Adrenal gland (tissue), 12 donors: ENCODE data around the gene PBRM1. TPM values are rescaled to one million over a fixed set of nuclear protein-coding genes. Genes with fewer than 3 reads are reported as not detected.

ENCODE experiments used
- DNase-seq, 7 donors: peaks; one replicate each; pipeline ENCODE4 v3.0.0-alpha.2; 2019 to 2020
- H3K27ac ChIP-seq, 5 donors: fragments of 200-600 bp; sonication (generic) in 4 of 5; 1 replicate in 3 of 5; 2 replicates in 2 of 5; pipeline versions ENCODE4 v1.5.1 to v1.8.0; 2016 to 2020; ENCODE audit warnings: mild to moderate bottlenecking in 1 of 5
- H3K27me3 ChIP-seq: fragments of 200-600 bp; 2 replicates; pipeline ENCODE4 v1.8.0; 2021
- H3K36me3 ChIP-seq, 2 donors: fragments of 200-600 bp; replicated peaks in 1 of 2; 1 replicate in 1 of 2; 2 replicates in 1 of 2; pipeline versions ENCODE4 v1.5.1 to v1.8.0; 2018 to 2022
- H3K4me1 ChIP-seq, 2 donors: fragments of 200-600 bp; replicated peaks in 1 of 2; 1 replicate in 1 of 2; 2 replicates in 1 of 2; pipeline versions ENCODE4 v1.5.1 to v1.8.0; 2018 to 2021
- H3K4me3 ChIP-seq, 4 donors: fragments of 200-600 bp; sonication (generic) in 3 of 4; one replicate each; pipeline ENCODE4 v1.5.1; 2016 to 2018
- H3K9me3 ChIP-seq, 3 donors: fragments of 200-600 bp; sonication (generic) in 1 of 3; replicated peaks in 1 of 3; 1 replicate in 2 of 3; 2 replicates in 1 of 3; pipeline versions ENCODE4 v1.5.1 to v1.8.0; 2016 to 2021
- POLR2A ChIP-seq, 2 donors: fragments of 450-650 bp; IDR thresholded peaks; one replicate each; pipeline ENCODE4 v1.6.1; 2017; ENCODE audit warnings: antibody characterized with exemption in 2 of 2, mild to moderate bottlenecking in 2 of 2, moderate library complexity in 1 of 2
- WGBS, 4 donors: extraction: QIAGEN DNeasy Blood & Tissue Kit in 2 of 4; methylation state at CpG; one replicate each; pipeline versions ENCODE4 v1.1.5 to v1.1.7; 2013 to 2017; 5-methylcytosine and 5-hydroxymethylcytosine counted together
- intact Hi-C, 2 donors: fragments of 100-400 bp; cut with DNase I; formaldehyde crosslinking; loops; one replicate each; pipeline versions ENCODE4 v1.14.1 to v1.15.0; 2022 to 2023
- polyA plus RNA-seq, 3 donors: library from polyadenylated mRNA; stranded (reverse); fragments of 200-250 nt in 2 of 3; fragments of 350-450 nt in 1 of 3; fragmentation: Illumina TruSeq in 1 of 3; extraction: RNeasy Lipid Tissue Mini Kit (QIAGEN cat#74804) in 1 of 3; gene quantifications; one replicate each; pipeline ENCODE4 v1.2.3, GENCODE V29; 2013 to 2014
- total RNA-seq, 9 donors: library from RNA; depleted of rRNA in 4 of 9; stranded (reverse); fragments of >200 nt in 4 of 9; fragments of 120-200 nt in 1 of 9; fragmentation: NEBNext Ultra II Directional in 1 of 9; extraction: Animal tissue kit (Norgen Biotek cat#: 25700) in 1 of 9; gene quantifications; one replicate each; pipeline versions ENCODE4 v1.1.0 to v1.2.4, GENCODE V29; 2013 to 2023
- TF ChIP-seq, protein P1 (sequence below), 6 experiments: fragments of 450-650 bp in 4 of 6; fragments of 200-600 bp in 2 of 6; sonication (generic) in 1 of 6; IDR thresholded peaks; 1 replicate in 5 of 6; 2 replicates in 1 of 6; pipeline versions ENCODE4 v1.5.1 to v1.8.0; 2016 to 2021; ENCODE audit warnings: antibody characterized with exemption in 6 of 6, mild to moderate bottlenecking in 2 of 6, moderate library complexity in 1 of 6
- donor health status: healthy with polysubstance abuse.
- donor health status: Bipolar disorder and iron deficiency.
- donor health status: DM: yes; HTN: yes; CAD: no.
- donor health status: DM: no; HTN: no; CAD: no.
- donor health status: DM: no; HTN: no; CAD: no.
- donor health status: DM: yes; HTN: yes; CAD: no.

Gene PBRM1
- total and polyA plus RNA-seq, 12 donors: 4.2 to 108 (median 47.5) TPM

DNA sequence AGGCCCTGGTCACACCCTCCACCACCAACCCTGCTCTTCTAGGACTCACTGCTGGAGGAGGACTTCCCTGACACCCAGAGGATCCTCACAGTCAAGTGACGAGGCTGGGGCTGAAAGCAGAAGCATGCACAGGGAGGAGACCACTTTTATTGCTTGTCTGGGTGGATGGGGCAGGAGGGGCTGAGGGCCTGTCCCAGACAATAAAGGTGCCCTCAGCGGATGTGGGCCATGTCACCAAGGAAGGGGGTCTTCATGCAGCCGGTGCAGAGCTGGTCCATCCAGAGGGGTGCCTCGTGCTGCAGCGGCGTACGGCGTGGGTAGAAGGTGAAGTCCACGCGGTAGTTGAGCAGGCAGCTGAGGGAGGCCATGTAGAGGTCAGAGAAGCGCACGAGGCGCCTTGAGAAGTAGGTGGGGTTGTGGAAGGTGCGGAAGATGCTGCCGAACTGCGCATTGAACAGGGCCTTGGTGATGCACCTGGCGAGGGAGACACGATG lies 161.4 kb downstream of the PBRM1 start:
- Histone ChIP-seq H3K27me3 (no peaks in the 10 kb centered on the region), H3K9me3 (no peaks in the 10 kb centered on the region), H3K4me1 (peaks cover 20 to 42% of the 10 kb centered on the region in 2 donors), H3K36me3 (peaks cover 0 to 58% of the 10 kb centered on the region in 2 donors), H3K4me3 (no peak overlapping the region), H3K27ac (peak overlapping the region in 2 of 5 donors; percentile 84 to 89)
- 93 to 96% (median 95%) methylated on average over 18 of the region's 18 CpGs for WGBS, 4 donors
- intact Hi-C loops: loop anchor here in 1 of 2 donors (5.0 kb wide), 1 partner anchor 37 kb away; no protein-coding TSS in a partner anchor
- no peak for DNase-seq
- TF ChIP-seq, protein P1, sequence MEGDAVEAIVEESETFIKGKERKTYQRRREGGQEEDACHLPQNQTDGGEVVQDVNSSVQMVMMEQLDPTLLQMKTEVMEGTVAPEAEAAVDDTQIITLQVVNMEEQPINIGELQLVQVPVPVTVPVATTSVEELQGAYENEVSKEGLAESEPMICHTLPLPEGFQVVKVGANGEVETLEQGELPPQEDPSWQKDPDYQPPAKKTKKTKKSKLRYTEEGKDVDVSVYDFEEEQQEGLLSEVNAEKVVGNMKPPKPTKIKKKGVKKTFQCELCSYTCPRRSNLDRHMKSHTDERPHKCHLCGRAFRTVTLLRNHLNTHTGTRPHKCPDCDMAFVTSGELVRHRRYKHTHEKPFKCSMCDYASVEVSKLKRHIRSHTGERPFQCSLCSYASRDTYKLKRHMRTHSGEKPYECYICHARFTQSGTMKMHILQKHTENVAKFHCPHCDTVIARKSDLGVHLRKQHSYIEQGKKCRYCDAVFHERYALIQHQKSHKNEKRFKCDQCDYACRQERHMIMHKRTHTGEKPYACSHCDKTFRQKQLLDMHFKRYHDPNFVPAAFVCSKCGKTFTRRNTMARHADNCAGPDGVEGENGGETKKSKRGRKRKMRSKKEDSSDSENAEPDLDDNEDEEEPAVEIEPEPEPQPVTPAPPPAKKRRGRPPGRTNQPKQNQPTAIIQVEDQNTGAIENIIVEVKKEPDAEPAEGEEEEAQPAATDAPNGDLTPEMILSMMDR (IDR thresholded peaks at IDR 0.05): no peak
- TF ChIP-seq POLR2A (IDR thresholded peaks at IDR 0.05): no peak

DNA sequence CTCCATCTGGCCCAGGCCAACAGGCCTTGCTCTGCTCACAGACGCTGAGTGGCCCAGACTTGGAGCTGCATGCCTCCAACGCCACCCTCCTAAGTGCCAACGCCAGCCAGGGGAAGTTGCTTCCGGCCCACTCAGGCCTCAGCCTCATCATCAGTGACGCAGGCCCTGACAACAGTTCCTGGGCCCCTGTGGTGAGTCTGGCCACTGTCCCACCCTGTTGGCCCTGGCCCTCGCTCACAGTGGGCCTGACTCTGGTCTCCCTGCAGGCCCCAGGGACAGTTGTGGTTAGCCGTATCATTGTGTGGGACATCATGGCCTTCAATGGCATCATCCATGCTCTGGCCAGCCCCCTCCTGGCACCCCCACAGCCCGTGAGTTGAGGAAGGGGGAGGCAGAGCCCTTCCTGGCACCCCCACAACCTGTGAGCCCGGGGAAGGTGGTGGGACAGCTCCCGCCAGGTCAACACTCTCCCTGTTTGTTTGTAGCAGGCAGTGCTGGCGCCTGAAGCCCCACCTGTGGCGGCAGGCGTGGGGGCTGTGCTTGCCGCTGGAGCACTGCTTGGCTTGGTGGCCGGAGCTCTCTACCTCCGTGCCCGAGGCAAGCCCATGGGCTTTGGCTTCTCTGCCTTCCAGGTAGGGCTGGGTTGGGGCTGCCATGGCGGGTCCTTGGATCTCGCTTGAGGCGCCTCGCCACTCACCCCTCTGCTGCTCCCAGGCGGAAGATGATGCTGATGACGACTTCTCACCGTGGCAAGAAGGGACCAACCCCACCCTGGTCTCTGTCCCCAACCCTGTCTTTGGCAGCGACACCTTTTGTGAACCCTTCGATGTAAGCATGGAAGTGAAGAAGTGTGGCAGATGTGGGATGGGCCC lies 162.1 kb downstream of the PBRM1 start:
- peaks cover 20 to 39% of the 10 kb centered on the region in 2 donors for H3K4me1 ChIP-seq
- 95 to 97% (median 96%) methylated on average over 15 to 26 of the region's 26 CpGs for WGBS, 4 donors
- no peaks in the 10 kb centered on the region for H3K27me3 ChIP-seq
- TF ChIP-seq, protein P1 (IDR thresholded peaks at IDR 0.05): no peak
- no peak for TF ChIP-seq POLR2A (IDR thresholded peaks at IDR 0.05)
- DNase-seq: no peak
- peak overlapping the region in 2 of 5 donors; percentile 84 to 89 for H3K27ac ChIP-seq
- intact Hi-C loops: loop anchor here in 1 of 2 donors (5.0 kb wide), 1 partner anchor 36 kb away; no protein-coding TSS in a partner anchor
- peaks cover 0 to 52% of the 10 kb centered on the region in 2 donors for H3K36me3 ChIP-seq
- no peaks in the 10 kb centered on the region for H3K9me3 ChIP-seq
- H3K4me3 ChIP-seq: no peak overlapping the region

DNA sequence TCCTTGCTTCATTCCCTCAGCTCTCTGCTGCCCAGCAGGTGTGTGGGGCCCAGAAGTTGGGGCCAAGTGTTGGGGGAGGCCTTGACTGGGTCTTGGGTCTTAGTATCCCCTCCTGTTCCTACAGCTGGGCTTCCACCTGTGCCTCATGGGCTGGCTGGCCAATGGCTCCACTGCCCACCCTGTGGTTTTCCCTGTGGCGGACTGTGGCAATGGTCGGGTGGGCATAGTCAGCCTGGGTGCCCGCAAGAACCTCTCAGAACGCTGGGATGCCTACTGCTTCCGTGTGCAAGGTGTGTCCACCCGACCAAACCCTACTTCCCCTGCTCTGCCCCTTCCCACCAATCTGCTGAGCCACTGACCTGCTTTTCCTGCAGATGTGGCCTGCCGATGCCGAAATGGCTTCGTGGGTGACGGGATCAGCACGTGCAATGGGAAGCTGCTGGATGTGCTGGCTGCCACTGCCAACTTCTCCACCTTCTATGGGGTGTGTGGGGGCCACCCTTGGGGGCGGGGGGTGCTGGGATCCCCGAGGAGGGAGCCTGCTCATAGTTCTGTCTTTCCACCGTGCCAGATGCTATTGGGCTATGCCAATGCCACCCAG lies 163.0 kb downstream of the PBRM1 start:
- H3K27ac ChIP-seq: peak overlapping the region in 1 of 5 donors; percentile 84
- H3K36me3 ChIP-seq: peaks cover 0 to 44% of the 10 kb centered on the region in 2 donors
- H3K4me3 ChIP-seq: no peak overlapping the region
- H3K4me1 ChIP-seq: peaks cover 20 to 36% of the 10 kb centered on the region in 2 donors
- intact Hi-C loops: loop anchor here in 1 of 2 donors (5.0 kb wide), 1 partner anchor 35 kb away; no protein-coding TSS in a partner anchor
- no peaks in the 10 kb centered on the region for H3K9me3 ChIP-seq
- DNase-seq: no peak
- WGBS, 4 donors: 83 to 95% (median 93%) methylated on average over 2 to 14 of the region's 14 CpGs
- TF ChIP-seq, protein P1 (IDR thresholded peaks at IDR 0.05): no peak
- TF ChIP-seq POLR2A (IDR thresholded peaks at IDR 0.05): no peak
- H3K27me3 ChIP-seq: no peaks in the 10 kb centered on the region
